Right lobe of liver (tissue), 4 donors: Measurements from ENCODE around the gene SCN3B.

Experiments
- CTCF ChIP-seq, 4 donors: fragments of 200-600 bp in 3 of 4; fragments of 450-650 bp in 1 of 4; IDR thresholded peaks; one replicate each; pipeline versions ENCODE4 v1.5.1 to v1.8.0; 2016 to 2022; ENCODE audit warnings: antibody characterized with exemption in 4 of 4, mild to moderate bottlenecking in 2 of 4
- POLR2A ChIP-seq: fragments of 450-650 bp; IDR thresholded peaks from one replicate; pipeline ENCODE4 v1.6.1; 2017; ENCODE audit warnings: antibody characterized with exemption, mild to moderate bottlenecking
- donor health status: DM: no; HTN: no; CAD: no.
- donor health status: DM: no; HTN: no; CAD: no.
- donor health status: DM: no; HTN: yes; CAD: no.

GRCh38 chr11:123603666-123604065, 50.8 kb downstream of the SCN3B start:
- TF ChIP-seq POLR2A, result no peak
- TF ChIP-seq CTCF (IDR thresholded peaks at IDR 0.05), result no peak
